Putamen (tissue), 1 donor: ENCODE results near the gene TRAF5.
"Not testable (repeated sequence)": the region's sequence is repeated elsewhere in the genome, so short reads cannot be mapped to it uniquely, and the experiment has no call there.

Experiments
- DNase-seq: peaks from one replicate; pipeline ENCODE4 v3.0.0-alpha.2; 2016; ENCODE audit warnings: low spot score

The TRAF5 gene

DNA sequence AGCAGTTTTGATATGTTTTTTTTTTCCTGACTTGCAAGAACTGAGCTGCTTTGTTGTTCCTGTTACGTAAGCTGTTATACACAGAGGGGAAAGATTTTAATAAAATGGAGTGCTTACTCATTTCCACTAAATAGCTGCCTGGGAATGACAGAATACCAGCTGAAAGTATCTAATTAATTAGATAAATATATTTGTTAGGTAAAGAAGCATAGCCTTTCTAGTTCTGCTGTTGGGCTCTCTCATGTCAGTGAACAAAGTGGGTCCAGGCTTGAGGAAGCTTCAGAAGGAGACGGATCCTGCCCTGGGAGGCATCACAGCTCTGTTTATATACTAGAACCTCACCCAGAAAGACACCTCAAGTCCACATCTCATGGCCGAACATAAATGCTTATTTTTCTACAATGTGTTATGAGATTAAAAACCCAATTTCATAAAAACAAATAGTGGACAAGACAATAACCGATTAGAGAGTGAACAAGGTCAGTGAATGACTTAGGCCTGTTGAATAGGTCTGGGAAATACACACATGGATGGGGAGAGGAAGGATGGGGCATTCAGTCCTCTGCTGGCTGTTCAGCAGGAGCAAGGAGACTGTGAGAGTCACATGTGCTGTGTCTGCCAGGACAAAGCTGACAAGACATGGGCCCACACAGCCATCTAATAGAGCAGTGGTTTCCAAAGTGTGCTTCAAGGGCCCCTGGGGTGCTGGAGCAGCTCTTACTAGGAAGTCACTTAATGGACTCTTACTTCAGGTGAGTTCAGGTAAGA, 20.6 kb downstream of the TRAF5 start:
- no peak for DNase-seq

DNA sequence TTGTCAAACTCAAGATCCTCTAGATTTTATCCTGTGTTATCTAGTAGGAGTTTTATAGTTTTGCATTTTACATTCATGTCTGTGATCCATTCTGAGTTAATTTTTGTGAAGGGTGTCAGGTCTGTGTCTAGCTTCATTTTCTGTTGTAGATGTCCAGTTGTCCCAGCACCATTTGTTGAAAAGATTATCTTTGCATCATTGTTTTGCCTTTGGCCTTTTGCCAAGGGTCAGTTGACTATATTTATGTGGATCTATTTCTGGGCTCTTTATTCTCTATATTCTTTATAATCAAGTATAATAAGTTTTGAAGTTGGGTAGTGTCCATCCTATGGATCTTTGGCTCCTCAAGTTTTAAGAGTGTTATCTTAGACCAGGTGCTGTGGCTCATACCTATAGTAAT, 21.9 kb downstream of the TRAF5 start:
- DNase-seq: no peak

DNA sequence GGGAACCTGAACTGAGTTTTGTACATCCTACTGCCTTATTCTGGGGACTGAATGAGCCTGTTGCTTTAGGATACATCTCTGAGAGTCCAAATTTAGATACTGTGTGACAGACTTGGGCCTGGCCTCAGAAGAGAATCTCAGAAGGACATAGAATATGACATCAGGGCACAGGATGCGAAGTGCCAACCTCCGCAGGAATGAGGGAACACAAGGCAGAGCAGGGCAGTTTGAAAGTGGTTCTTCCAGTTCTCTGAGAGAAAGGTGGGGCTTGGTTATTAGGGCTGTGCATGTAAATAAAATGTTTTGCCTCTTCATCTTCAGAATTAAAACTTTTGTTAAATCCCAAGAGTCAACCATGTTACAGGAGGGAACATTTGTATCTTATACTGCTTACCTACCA, 23.1 kb downstream of the TRAF5 start:
- DNase-seq: no peak

DNA sequence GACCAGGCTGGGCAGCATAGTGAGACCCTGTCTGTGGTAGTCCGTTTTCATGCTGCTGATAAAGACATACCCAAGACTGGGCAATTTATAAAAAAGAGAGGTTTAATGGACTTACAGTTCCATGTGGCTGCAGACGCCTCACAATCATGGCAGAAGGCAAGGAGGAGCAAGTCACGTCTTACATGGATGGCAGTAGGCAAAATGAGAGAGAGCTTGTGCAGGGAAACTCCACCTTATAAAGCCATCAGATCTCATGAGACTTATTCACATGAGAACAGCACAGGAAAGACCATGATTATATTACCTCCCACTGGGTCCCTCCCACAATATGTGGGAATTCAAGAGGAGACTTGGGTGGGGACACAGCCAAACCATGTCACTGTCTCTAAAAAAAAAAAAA, 25.4 kb downstream of the TRAF5 start:
- not testable (repeated sequence) for DNase-seq

DNA sequence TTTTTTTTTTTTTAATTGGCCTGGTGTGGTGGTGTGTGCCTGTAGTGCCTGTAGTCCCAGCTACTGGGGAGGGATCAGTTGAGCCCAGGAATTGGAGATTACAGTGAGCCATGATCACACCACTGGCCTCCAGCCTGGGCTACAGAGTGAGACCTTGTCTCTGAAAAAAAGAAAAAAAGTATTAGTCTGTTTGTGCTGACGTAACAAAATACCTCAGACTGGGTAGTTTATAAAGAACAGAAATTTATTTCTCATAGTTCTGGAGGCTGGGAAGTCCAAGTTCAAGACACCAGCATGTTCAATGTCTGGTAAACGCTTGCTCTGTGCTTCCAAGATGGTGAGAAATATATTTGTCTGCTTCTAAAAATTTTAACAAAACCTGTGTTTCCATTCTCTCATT, 25.8 kb downstream of the TRAF5 start:
- DNase-seq: no peak

DNA sequence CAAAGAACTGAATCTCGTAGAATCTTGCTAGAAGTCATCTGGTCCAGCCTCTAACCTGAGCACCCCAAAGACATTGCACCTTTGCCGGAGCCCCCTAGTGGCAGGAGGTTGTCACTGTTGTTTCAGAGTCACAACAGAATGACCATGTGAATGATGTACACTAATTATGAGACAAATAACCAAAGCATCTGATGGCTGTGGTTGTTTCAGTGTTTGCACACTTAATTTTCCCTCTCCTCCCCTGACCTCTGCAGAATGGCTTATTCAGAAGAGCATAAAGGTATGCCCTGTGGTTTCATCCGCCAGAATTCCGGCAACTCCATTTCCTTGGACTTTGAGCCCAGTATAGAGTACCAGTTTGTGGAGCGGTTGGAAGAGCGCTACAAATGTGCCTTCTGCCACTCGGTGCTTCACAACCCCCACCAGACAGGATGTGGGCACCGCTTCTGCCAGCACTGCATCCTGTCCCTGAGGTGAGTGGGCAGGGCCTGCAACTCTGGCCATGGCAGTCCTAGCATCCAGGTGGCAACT, 26.4 kb downstream of the TRAF5 start:
- DNase-seq: no peak

DNA sequence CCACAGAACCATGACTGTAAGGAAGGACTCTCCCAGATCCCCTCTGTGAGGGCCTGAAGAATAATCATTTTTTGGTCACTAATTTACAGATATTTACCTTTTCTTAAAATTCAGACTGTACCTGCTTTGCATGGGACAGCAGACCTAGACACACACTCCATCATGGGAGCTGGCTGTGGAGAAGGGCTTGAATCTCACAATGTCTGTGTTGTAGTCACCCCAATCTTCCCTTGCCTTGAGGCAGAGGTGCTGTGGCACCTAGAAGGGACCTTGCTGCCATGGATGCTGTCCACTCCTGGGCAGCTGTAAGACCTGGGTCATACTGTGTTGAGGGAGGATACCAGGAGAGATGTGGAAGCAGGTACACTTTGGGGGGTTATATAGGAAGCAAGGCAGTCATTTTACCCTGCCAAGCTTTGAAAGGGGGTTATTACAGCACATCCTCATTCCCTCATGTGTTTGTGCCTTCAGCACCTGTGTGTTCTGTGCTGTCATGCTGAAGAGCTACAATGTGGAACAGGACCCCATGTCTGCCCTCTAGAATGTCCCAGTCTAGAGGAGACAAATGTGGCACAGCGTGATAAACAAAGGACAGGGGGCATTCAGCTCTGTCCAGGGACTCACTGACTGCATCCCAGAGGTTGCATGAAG, 27.1 kb downstream of the TRAF5 start:
- no peak for DNase-seq

DNA sequence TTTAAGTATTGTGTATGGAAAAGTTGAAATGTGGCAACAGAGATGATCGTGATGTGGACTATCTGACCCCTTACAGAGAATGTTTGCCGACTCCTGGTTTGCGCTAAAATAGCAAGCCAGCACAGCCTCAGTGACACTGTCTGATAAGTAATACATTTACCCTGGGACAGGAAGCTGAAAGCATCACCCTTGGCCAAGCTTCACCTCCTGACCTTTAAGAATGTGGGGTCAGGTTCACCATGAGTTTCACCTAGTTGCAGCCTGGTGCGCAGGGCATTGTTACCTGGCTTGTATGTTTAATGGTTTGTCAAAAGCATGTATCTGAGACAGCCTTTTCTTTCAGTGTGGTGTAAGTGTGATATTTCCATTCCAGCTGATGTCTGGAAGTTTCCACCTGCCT, 29.2 kb downstream of the TRAF5 start:
- no peak for DNase-seq

DNA sequence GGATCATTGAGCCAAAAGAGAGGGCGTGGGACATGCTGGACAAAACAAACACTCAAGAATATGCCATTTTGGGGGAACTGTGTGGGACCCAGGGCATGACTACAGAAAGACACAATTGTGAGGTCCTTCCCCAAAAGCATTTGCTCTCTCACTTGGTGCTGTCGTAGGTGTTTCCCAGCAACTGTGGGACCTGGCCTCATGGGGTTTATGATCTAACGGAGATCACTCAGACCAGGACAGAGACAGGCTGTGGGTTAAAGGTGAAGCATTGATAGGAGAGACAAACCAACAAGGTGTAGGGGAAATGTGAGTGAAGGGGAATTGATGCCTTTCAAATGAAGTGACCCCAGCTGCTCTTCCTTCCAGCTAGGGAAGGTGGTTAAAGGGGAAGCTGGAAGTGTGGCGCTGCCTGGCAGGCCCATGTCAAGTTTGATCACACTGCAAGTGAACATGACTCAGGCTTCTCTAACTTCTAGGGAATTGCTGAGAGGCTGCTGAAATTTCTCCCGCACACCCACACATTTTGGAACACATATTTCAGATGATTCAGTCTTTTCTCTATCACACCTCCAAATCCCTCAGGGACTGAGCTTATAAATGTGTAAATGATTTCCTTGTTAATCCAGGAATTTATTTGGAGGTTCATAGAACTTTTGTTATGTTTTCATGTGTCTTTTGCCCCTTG, 30.2 kb downstream of the TRAF5 start:
- peak; percentile 68 for DNase-seq

DNA sequence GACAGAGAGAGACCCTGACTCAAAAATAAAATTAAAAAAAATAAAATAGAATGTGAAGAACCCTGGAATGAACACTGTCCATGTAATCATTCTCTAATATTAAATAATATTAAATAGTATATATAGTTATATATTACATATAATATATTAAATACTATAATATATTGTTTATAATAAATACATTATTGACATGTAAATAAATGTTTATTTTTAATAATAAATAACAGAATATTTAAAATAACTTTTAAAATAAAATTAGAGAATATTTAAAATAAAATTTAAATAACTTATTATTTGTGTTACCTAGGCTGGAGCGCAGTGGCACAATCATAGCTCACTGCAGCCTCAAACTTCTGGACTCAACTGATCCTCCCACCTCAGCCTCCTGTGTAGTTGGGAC, 32.1 kb downstream of the TRAF5 start:
- no peak for DNase-seq

DNA sequence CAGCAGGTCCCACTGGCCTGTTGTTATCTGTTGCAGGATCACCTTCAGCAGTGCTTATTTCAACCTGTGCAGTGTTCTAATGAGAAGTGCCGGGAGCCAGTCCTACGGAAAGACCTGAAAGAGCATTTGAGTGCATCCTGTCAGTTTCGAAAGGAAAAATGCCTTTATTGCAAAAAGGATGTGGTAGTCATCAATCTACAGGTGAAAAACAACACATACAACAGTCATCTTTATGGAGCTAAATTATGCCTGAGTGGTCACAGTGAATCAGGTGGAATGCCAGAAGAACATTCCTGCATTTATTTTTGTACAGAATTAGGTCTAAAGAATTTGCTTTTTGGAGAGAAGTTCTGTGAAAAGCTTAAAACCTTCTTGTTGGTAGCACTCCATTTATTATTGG, 33.2 kb downstream of the TRAF5 start:
- no peak for DNase-seq

DNA sequence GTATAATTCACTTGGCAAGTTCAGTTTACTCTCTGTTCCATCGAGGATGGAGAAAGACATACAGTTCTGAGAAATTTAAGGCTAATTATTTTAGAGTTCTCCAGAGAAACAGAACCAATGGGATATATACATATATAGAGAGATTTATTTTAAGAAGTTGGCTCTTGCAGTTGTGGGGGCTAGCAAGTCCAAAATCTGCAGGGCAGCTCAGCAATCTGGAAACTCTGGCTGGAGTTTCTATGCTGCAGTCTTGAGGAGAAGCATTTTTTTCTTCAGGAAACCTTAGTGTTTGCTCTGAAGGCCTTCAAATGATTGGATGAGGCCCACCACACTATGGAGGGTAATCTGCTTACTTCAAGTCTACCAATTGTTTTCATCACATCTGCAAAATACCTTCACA, 34.6 kb downstream of the TRAF5 start:
- no peak for DNase-seq

DNA sequence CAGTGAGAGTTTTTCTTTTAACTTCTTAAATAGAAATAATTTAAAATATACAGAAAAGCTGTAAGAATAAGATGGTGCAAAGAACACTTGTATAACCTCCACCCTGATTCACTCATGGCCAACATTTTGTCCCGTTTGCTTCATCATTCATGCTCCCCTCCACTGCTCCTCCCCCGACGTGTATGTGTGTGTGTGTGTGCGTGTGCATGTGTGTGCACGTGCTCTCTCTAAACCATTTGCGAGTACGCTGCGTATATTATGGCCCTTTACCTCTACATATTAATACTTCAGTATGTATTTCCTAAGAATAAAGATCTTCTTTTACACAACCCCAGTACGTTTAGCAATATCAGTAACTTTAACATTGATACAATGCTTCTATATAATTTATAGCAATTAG, 43.0 kb downstream of the TRAF5 start:
- no peak for DNase-seq

DNA sequence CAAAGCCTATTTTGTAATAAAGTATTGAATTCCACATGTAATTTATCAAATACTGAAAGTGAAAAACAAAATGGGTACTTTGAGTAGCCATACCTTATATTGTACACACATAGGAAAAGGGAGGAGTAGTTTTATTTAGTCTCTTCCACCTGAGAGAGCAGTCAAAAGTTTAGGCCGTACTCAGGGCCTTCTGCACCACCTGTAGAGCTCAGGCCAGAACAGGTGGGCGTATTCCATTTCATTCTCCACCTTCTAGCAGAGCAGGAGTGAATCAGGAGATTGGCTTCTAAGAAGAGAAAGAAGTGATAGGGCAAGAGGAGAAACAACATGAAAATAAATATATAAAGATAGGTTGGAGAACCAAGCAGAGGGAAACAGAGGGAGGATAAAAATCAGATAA, 44.0 kb downstream of the TRAF5 start:
- no peak for DNase-seq

DNA sequence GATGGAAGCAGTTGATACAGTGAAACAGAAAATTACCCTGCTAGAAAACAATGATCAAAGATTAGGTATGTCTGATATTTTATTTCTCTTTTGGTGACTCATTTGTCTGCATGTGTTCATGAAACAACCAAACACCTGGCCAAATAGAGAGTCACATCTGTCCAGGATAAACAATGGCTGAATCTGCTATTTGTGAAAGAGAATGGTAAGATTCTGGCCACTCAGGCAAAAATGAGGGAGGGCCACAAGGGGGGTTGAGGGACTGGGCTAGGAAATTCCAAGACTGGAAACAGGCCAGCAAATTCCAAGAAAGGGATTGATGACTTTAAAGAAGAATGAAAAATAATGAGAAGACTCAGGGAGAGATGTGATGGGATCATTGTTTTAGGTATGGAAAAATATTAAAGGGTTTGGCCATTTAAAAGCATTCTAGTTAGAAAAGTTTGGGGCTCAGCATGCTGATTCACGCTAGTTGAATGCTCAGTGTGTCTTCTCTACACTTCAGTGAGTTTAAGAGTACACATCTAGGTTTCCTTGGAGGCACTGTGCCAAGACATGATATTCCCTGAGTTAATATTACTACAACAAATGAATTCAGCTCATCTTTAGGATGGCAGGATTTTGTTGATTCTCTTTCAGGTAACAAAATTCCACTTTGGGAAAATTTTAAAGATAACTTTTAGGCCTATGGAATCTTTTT, 44.9 kb downstream of the TRAF5 start:
- no peak for DNase-seq

DNA sequence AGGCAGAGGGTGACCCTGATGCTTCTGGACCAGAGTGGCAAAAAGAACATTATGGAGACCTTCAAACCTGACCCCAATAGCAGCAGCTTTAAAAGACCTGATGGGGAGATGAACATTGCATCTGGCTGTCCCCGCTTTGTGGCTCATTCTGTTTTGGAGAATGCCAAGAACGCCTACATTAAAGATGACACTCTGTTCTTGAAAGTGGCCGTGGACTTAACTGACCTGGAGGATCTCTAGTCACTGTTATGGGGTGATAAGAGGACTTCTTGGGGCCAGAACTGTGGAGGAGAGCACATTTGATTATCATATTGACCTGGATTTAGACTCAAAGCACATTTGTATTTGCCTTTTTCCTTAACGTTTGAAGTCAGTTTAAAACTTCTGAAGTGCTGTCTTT, 45.8 kb downstream of the TRAF5 start:
- DNase-seq: no peak

DNA sequence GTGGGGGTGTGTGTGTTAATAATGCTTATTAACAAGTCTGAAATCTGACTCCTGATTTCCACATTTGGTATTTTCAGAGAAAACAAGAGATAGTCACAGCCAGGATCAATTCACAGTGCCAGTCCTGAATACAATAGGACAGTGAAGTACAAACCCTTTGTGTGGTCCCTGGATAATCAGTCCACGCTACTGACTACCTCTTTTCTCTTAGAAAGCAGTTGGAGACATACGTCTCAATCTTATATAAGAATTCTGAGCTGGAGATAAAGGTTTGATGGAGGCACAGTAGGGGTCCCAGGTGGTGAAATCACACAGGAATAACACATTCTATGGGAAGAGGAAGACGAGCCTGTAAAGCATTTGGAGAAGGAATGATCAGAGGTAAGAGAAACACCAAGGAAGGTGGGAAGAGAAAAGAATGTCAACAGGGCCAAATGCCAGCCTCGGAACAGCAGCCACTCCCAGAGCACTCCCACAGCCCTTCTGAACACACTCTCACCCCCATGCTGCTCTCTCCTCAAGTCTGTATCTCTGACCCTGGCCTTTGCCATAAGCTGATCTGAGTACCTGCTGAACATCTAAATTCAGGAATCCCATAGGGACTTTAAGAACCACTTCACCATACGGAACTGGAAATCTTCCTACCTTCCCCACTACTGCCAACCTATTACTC, 48.6 kb downstream of the TRAF5 start:
- DNase-seq: no peak

DNA sequence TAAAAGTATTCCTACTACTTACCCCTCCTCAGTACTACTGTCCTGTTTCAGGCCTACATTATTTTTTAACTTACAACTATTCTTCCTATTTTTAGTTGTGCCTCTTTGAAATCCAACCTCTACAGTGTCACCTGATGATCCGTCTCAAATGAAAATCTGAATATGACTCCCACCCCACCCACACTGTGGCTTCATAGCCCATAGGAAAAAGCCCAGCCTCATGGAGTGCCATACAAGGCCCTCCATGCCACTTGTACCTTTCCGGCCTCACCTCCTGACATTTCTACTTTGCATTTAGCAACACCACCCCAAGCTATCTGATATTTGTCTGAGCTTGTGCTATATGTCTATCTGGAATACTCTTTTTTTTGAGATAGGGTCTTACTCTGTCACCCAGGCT, 49.3 kb downstream of the TRAF5 start:
- no peak for DNase-seq

DNA sequence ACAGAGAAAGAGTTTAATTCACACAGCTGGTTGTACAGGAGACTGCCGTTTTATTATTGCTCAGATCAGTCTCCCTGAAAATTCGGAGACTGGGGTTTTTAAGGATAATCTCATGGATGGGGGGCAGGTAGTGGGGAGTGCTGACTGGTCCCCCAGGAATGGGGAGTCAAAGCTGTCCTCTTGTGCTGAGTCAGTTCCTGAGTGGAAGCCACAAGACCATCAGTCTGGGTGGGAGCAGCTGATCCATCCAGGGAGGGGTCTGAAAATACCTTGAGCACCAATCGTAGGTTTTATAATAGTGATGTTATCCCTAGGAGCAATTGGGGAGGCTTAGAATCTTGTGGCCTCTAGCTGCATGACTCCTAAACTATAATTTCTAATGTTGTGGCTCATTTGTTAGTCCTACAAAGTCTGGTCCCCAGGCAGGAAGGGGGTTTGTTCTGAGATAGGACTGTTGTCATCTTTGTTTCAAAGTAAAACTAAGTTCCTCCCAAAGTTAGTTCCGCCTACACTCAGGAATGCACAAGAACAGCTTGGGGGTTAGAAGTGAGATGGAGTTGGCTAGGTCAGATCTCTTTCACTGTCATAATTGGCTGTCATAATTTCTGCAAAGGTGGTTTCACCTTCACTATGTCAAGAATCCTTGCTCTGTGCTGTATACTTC, 50.3 kb downstream of the TRAF5 start:
- DNase-seq: no peak

DNA sequence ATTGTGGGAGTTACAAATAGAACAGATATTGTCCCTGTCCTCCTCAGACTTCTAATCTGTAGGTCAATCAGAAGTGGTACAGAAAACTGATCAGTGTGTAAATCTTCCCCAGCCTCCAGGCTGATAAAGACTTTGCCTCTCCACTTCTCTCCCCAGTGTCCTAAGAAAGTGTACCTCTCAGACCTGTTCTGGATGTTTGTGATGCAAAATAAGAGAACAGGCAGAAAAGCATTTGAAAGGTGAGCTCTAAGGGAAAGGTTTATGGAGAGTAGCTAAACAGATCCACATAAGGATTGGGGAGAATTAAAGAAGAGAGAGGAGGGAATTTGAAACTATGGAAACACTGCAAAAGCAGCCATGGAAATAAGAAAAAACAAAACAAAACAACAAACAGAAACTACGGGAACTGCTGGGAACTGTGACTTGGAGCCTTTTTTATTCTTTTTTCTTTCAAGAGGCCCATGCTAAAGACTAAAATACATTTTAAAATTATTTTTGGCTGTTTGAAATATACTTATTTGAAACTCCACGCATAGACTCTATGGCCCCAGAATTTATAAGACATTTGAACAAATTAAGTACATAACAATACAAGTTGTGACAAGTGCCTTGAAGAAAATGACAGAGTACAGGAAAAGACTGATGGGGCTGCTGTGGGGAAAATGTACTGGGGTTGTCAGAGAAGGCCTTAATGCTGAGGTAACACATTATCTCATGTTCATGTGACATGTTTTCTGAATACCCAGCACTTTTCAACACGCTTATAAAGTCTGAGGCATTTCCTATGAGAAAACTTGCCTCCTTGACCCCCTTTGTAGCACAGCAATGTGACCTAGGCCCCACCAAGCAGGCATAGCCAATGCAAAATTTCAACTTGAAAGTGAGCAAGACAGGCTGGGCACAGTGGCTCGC, 51.2 kb downstream of the TRAF5 start:
- DNase-seq: no peak
